GM23338 (cell line): Measurements from ENCODE around the gene CNTNAP2.

Source experiments
- CREB1 ChIP-seq: fragments of 250-450 bp; sonication (Bioruptor Pico); IDR thresholded peaks from 2 replicates; pipeline ENCODE4 v1.5.0; 2020; ENCODE audit warnings: low read depth, mild to moderate bottlenecking, moderate library complexity
- CTCF ChIP-seq, 2 experiments: fragments of 200-600 bp in 1 of 2; sonication (generic) in 1 of 2; conservative IDR thresholded peaks; 2 replicates each; pipeline versions ENCODE4 v1.5.1 to v1.6.1; 2016 to 2017; ENCODE audit warnings: antibody characterized with exemption in 2 of 2, low read depth in 2 of 2, mild to moderate bottlenecking in 2 of 2, moderate library complexity in 1 of 2
- ETS1 ChIP-seq: IDR thresholded peaks from 2 replicates; pipeline ENCODE4 v1.6.1; 2016; ENCODE audit warnings: antibody characterized with exemption
- EZH2 ChIP-seq: fragments of 200-600 bp; sonication (generic); IDR thresholded peaks from one replicate; pipeline ENCODE4 v1.8.0; 2017; ENCODE audit warnings: antibody characterized with exemption, mild to moderate bottlenecking, low read depth; ENCODE audit not compliant: unreplicated experiment
- EZH2phosphoT487 ChIP-seq: fragments of 200-600 bp; sonication (generic); IDR thresholded peaks from one replicate; pipeline ENCODE4 v1.8.1; 2018; ENCODE audit warnings: antibody characterized with exemption; ENCODE audit not compliant: unreplicated experiment
- JUNB ChIP-seq: IDR thresholded peaks from one replicate; pipeline ENCODE4 v1.6.1; 2016; ENCODE audit warnings: antibody characterized with exemption; ENCODE audit not compliant: unreplicated experiment
- POLR2AphosphoS5 ChIP-seq: IDR thresholded peaks from 2 replicates; pipeline ENCODE4 v1.6.1; 2016; ENCODE audit warnings: antibody characterized with exemption, low read depth
- REST ChIP-seq: IDR thresholded peaks from one replicate; pipeline ENCODE4 v1.6.1; 2018; ENCODE audit warnings: antibody characterized with exemption; ENCODE audit not compliant: unreplicated experiment
- ZNF114 ChIP-seq: fragments of 250-450 bp; sonication (Bioruptor Pico); IDR thresholded peaks from 2 replicates; pipeline ENCODE4 v1.5.0; 2020; ENCODE audit warnings: mild to moderate bottlenecking, moderate library complexity
- ZNF331 ChIP-seq: fragments of 250-450 bp; sonication (Bioruptor Pico); IDR thresholded peaks from 2 replicates; pipeline ENCODE4 v1.5.0; 2020; ENCODE audit warnings: low read depth, mild to moderate bottlenecking, moderate library complexity

- TF ChIP-seq EZH2 (no peak), CTCF (conservative IDR thresholded peaks at IDR 0.05; ENCODE audit: low read depth in 2 of 2) (no peak), POLR2AphosphoS5 (no peak), CREB1 (CRISPR knock-in tag) (no peak), REST (no peak), JUNB (no peak), ETS1 (no peak), ZNF114 (CRISPR knock-in tag) (no peak), EZH2phosphoT487 (no peak), ZNF331 (CRISPR knock-in tag) (no peak)
Observed at GRCh38 chr7:148435715-148436114, 2319.1 kb downstream of the CNTNAP2 start.
